ENCODE results near the gene CADM1.

GRCh38 chr11:115333121-115333520 lies 171.1 kb downstream of the CADM1 start:
- no peak for TF ChIP-seq POLR2A (IDR thresholded peaks at IDR 0.05)
- TF ChIP-seq, protein P1, sequence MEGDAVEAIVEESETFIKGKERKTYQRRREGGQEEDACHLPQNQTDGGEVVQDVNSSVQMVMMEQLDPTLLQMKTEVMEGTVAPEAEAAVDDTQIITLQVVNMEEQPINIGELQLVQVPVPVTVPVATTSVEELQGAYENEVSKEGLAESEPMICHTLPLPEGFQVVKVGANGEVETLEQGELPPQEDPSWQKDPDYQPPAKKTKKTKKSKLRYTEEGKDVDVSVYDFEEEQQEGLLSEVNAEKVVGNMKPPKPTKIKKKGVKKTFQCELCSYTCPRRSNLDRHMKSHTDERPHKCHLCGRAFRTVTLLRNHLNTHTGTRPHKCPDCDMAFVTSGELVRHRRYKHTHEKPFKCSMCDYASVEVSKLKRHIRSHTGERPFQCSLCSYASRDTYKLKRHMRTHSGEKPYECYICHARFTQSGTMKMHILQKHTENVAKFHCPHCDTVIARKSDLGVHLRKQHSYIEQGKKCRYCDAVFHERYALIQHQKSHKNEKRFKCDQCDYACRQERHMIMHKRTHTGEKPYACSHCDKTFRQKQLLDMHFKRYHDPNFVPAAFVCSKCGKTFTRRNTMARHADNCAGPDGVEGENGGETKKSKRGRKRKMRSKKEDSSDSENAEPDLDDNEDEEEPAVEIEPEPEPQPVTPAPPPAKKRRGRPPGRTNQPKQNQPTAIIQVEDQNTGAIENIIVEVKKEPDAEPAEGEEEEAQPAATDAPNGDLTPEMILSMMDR (IDR thresholded peaks at IDR 0.05): no peak
